HepG2 (cell line): ENCODE results near the gene TTBK1. TPM values are rescaled to one million over a fixed set of nuclear protein-coding genes. Genes with fewer than 3 reads are reported as not detected.

Experiments used
- ARHGAP35 ChIP-seq: sonication (generic); formaldehyde crosslinking; IDR thresholded peaks from 2 replicates; pipeline ENCODE4 v1.9.0; 2022; ENCODE audit warnings: mild to moderate bottlenecking, inconsistent platforms, moderate library complexity, missing genetic modification reagents, borderline replicate concordance
- ATF7 ChIP-seq, 2 experiments: fragments of 450-650 bp in 1 of 2; sonication (generic) in 1 of 2; formaldehyde crosslinking in 1 of 2; IDR thresholded peaks; 2 replicates each; pipeline versions ENCODE4 v1.4.0 to v1.6.1; 2016 to 2020; ENCODE audit warnings: antibody characterized with exemption in 1 of 2, mild to moderate bottlenecking in 1 of 2, missing genetic modification reagents in 1 of 2
- ATM ChIP-seq: fragments of 450-650 bp; IDR thresholded peaks from 2 replicates; pipeline ENCODE4 v1.7.1; 2017; ENCODE audit warnings: mild to moderate bottlenecking, borderline replicate concordance
- CBX5 ChIP-seq: sonication (generic); formaldehyde crosslinking; IDR thresholded peaks from 2 replicates; pipeline ENCODE4 v1.4.0; 2020; ENCODE audit warnings: missing genetic modification reagents, borderline replicate concordance
- GATAD2A ChIP-seq: IDR thresholded peaks from 2 replicates; pipeline ENCODE4 v1.6.1; 2016
- GTF2F1 ChIP-seq: fragments of 150-350 bp; IDR thresholded peaks from 2 replicates; pipeline ENCODE4 v1.6.1; 2014; ENCODE audit warnings: low read length
- HNRNPH1 ChIP-seq: fragments of 200-400 bp; formaldehyde crosslinking; optimal IDR thresholded peaks from 2 replicates; pipeline ENCODE3; 2017; ENCODE audit warnings: mild to moderate bottlenecking, low read depth, low read length
- HNRNPL ChIP-seq: fragments of 200-400 bp; formaldehyde crosslinking; IDR thresholded peaks from 2 replicates; pipeline ENCODE4 v1.6.1; 2017; ENCODE audit warnings: mild to moderate bottlenecking, low read depth, low read length
- KDM4B ChIP-seq: sonication (generic); formaldehyde crosslinking; IDR thresholded peaks from 2 replicates; pipeline ENCODE4 v1.4.0; 2020; ENCODE audit warnings: missing genetic modification reagents
- LRRFIP1 ChIP-seq: sonication (generic); formaldehyde crosslinking; conservative IDR thresholded peaks from 2 replicates; pipeline ENCODE4 v1.4.0; 2020; ENCODE audit warnings: missing genetic modification reagents
- MAZ ChIP-seq, 2 experiments: sonication (generic) in 1 of 2; formaldehyde crosslinking in 1 of 2; IDR thresholded peaks; 2 replicates each; pipeline versions ENCODE4 v1.5.0 to v1.6.1; 2012 to 2020; ENCODE audit warnings: low read depth in 2 of 2, mild to moderate bottlenecking in 2 of 2, borderline replicate concordance in 1 of 2, improper control_type of control experiment in 1 of 2, low read length in 1 of 2, missing genetic modification reagents in 1 of 2, moderate library complexity in 1 of 2
- PCBP1 ChIP-seq: fragments of 200-400 bp; formaldehyde crosslinking; IDR thresholded peaks from 2 replicates; pipeline ENCODE4 v1.6.1; 2017; ENCODE audit warnings: mild to moderate bottlenecking, low read depth, low read length, borderline replicate concordance
- PHF5A ChIP-seq: IDR thresholded peaks from one replicate; pipeline ENCODE4 v1.6.1; 2018; ENCODE audit warnings: low read depth, missing genetic modification reagents; ENCODE audit not compliant: unreplicated experiment
- PPARG ChIP-seq: conservative IDR thresholded peaks from 2 replicates; pipeline ENCODE4 v1.6.1; 2016; ENCODE audit warnings: missing biosample characterization, missing genetic modification reagents
- SKI ChIP-seq: fragments of 450-650 bp; IDR thresholded peaks from one replicate; pipeline ENCODE4 v1.6.1; 2018; ENCODE audit warnings: mild to moderate bottlenecking; ENCODE audit not compliant: partially characterized antibody
- SMARCC2 ChIP-seq: fragments of 450-650 bp; IDR thresholded peaks from 2 replicates; pipeline ENCODE4 v1.6.1; 2017; ENCODE audit warnings: antibody characterized with exemption, mild to moderate bottlenecking
- SNAI1 ChIP-seq: sonication (generic); formaldehyde crosslinking; IDR thresholded peaks from 2 replicates; pipeline ENCODE4 v1.5.0; 2020; ENCODE audit warnings: mild to moderate bottlenecking, missing genetic modification reagents, borderline replicate concordance
- SRF ChIP-seq: IDR thresholded peaks from 2 replicates; pipeline ENCODE4 v1.6.1; 2011; ENCODE audit warnings: mild to moderate bottlenecking, low read depth, low read length, moderate library complexity
- TBX3 ChIP-seq: fragments of 450-650 bp; IDR thresholded peaks from 2 replicates; pipeline ENCODE4 v1.6.1; 2017; ENCODE audit warnings: antibody characterized with exemption, mild to moderate bottlenecking, inconsistent platforms, borderline replicate concordance
- ZHX1 ChIP-seq: sonication (generic); formaldehyde crosslinking; IDR thresholded peaks from 2 replicates; pipeline ENCODE4 v1.8.1; 2022; ENCODE audit warnings: low read depth, mild to moderate bottlenecking, missing genetic modification reagents
- ZNF232 ChIP-seq: sonication (generic); formaldehyde crosslinking; IDR thresholded peaks from 2 replicates; pipeline ENCODE4 v1.4.0; 2020; ENCODE audit warnings: missing genetic modification reagents, borderline replicate concordance
- ZNF33A ChIP-seq: sonication (generic); formaldehyde crosslinking; IDR thresholded peaks from 2 replicates; pipeline ENCODE4 v1.5.1; 2020; ENCODE audit warnings: missing genetic modification reagents, mild to moderate bottlenecking, moderate library complexity, borderline replicate concordance
- ZNF354B ChIP-seq: sonication (generic); formaldehyde crosslinking; IDR thresholded peaks from 2 replicates; pipeline ENCODE4 v1.8.0; 2022; ENCODE audit warnings: mild to moderate bottlenecking, missing genetic modification reagents
- ZNF367 ChIP-seq: sonication (generic); formaldehyde crosslinking; IDR thresholded peaks from 2 replicates; pipeline ENCODE4 v1.4.0; 2020; ENCODE audit warnings: missing genetic modification reagents, borderline replicate concordance
- ZNF44 ChIP-seq: sonication (generic); formaldehyde crosslinking; IDR thresholded peaks from 2 replicates; pipeline ENCODE4 v1.5.1; 2020; ENCODE audit warnings: mild to moderate bottlenecking, missing genetic modification reagents
- ZNF737 ChIP-seq: sonication (generic); formaldehyde crosslinking; IDR thresholded peaks from 2 replicates; pipeline ENCODE4 v1.5.0; 2020; ENCODE audit warnings: missing genetic modification reagents, mild to moderate bottlenecking, borderline replicate concordance
- polyA plus RNA-seq, 8 experiments: library from polyadenylated mRNA; depleted of rRNA in 3 of 8; stranded (reverse) in 7 of 8; unstranded in 1 of 8; fragments of >200 nt; fragmentation: Illumina TruSeq in 4 of 8; extraction: Trizol in 4 of 8; gene quantifications; 2 replicates each; pipeline versions ENCODE4 v1.2.1 to v1.2.3, GENCODE V29; 2011 to 2016; ENCODE audit warnings: low read depth in 4 of 8, missing spikeins in 1 of 8, mixed read lengths in 1 of 8; ENCODE audit not compliant: insufficient read depth in 1 of 8
- total RNA-seq, 5 experiments: library from RNA; depleted of rRNA; stranded (reverse); fragments of >200 nt; fragmentation: Illumina TruSeq; extraction: Trizol; gene quantifications; 2 replicates each; pipeline ENCODE4 v1.2.3, GENCODE V29; 2016; ENCODE audit warnings: low read depth in 1 of 5

The TTBK1 gene
- total and polyA plus RNA-seq, 2 of the 13 experiments (the other 11 are each of a cell fraction or from before 2014, with no cell fraction given): 0.24 to 0.33 TPM

- TF ChIP-seq PHF5A (no peak), GTF2F1 (no peak), ARHGAP35 (CRISPR knock-in tag) (no peak), SNAI1 (CRISPR knock-in tag) (no peak), PPARG (CRISPR knock-in tag) (peak; percentile 53; the same call in 1 of the 2 replicates), PCBP1 (no peak), MAZ (IDR thresholded peaks at IDR 0.05; ENCODE audit: borderline replicate concordance, low read depth, low read length) (no peak), MAZ (CRISPR knock-in tag; IDR thresholded peaks at IDR 0.05; ENCODE audit: low read depth) (peak; percentile 10), ZNF44 (CRISPR knock-in tag) (no peak), ZNF737 (CRISPR knock-in tag) (no peak), LRRFIP1 (CRISPR knock-in tag) (no peak), SRF (no peak), ZNF367 (CRISPR knock-in tag) (no peak), TBX3 (peak; percentile 62; the same call in 1 of the 2 replicates), ATM (no peak), GATAD2A (CRISPR knock-in tag) (peak; percentile 69; the same call in 1 of the 2 replicates), CBX5 (CRISPR knock-in tag) (no peak; the same call in 1 of the 2 replicates), HNRNPH1 (no peak), SKI (peak; percentile 66), ZNF354B (CRISPR knock-in tag) (no peak), ZHX1 (no peak), ATF7 (IDR thresholded peaks at IDR 0.05) (no peak), ATF7 (CRISPR knock-in tag; IDR thresholded peaks at IDR 0.05) (no peak), HNRNPL (peak; percentile 90), KDM4B (CRISPR knock-in tag) (peak; percentile 76; the same call in 1 of the 2 replicates), ZNF33A (CRISPR knock-in tag) (no peak), ZNF232 (0 out of 2 replicates have a peak, but pooled peaks have one; percentile 23), SMARCC2 (no peak)
Measured at GRCh38 chr6:43278524-43279078, 35.3 kb downstream of the TTBK1 start (continued).
